HL-60/S4 treated with retinoic acid at 250 ng/mL for 4 days and 3 days (cell line): Measurements from ENCODE around the gene MTTP.
"Not testable (repeated sequence)": the region's sequence is repeated elsewhere in the genome, so short reads cannot be mapped to it uniquely, and the experiment has no call there.

Experiments used
- in situ Hi-C: fragments of 300-500 bp; cut with MboI; formaldehyde crosslinking; loops from 2 replicates; pipeline ENCODE4 v1.7.0; 2022; ENCODE audit warnings: low sequenced_read_pairs

The MTTP gene

DNA sequence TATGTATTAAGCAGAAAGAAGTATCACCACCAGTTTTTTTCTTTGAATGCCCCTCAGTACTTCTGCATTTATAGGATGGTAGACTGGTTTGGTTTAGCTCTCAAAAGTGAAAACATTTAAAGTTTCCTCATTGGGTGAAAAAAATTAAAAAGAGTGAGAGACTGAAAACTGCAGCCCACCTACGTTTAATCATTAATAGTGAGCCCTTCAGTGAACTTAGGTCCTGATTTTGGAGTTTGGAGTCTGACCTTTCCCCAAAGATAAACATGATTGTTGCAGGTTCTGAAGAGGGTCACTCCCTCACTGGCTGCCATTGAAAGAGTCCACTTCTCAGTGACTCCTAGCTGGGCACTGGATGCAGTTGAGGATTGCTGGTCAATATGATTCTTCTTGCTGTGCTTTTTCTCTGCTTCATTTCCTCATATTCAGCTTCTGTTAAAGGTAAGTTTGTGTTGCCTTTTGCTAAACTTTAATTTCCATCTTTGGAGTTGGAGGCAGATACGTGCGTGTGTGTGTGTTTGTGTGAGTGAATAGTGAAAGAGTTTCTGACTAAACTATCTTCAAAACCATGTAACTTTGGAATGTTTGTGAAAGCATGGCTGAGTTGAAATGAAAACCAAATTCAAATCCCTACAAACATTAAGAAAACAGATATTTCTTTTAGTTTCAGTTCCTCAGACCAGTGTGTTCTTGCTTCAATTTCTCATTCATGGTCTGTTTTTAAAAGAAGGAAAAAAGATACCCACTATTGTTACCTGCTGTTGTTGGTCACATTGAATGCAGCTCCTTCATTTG lies at the start of gene MTTP:
MTTP (plus strand) TSS at position 295 of the 795 bp plus-strand sequence; CDS start at position 381, 86 bp downstream.
- in situ Hi-C loops: loop anchor here (25.0 kb wide), 2 partner anchors 238 to 313 kb away; partner anchors contain the start of genes DAPP1 and LAMTOR3

- in situ Hi-C loops: no loop called here
These were observed 45.4 kb upstream of the MTTP start for GRCh38 chr4:99529228-99529627.

- in situ Hi-C loops: no loop called here
These were observed 44.7 kb upstream of the MTTP start for GRCh38 chr4:99529956-99530355.

GRCh38 chr4:99534699-99535098 lies 39.9 kb upstream of the MTTP start:
- in situ Hi-C loops: not testable (repeated sequence)

GRCh38 chr4:99536271-99536670 lies 38.4 kb upstream of the MTTP start:
- in situ Hi-C loops: no loop called here

DNA sequence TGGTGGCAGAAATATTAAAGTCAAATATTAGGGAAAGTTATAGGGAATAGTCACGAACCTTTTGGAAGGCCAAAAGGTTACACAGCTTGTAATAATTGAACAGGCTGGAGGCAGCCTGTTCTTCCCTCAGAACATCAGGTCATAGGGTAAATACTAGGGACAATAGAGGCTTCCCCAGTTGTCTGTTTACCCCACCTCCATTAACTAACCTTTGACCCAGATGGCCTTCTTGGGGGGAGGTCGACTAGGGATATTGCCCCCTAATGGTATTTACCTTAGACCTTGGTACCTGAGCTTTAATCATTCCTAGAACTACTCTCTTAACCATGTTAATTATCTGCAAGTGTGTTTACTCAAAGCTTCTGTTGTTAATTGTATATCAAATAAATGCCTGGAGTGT lies 37.8 kb upstream of the MTTP start:
- in situ Hi-C loops: no loop called here

DNA sequence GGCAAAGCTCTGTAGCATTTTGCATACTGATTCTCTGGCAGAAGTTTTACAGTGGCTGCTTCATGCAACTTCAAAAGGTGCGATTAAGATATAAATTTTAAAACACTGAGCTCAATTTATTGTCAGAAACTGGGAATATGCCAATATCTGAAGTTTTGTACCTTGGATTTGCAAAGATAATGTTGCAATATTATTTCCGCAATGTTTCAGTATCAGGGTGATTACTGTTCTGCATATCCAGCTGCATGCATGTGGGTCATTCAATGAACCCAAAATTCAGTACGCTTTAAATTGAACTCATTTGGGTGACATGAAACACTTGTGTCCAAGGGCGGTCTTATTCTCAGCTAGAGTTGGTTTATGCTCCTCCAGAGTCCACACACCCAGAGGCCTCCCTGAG lies 37.0 kb upstream of the MTTP start:
- in situ Hi-C loops: no loop called here

DNA sequence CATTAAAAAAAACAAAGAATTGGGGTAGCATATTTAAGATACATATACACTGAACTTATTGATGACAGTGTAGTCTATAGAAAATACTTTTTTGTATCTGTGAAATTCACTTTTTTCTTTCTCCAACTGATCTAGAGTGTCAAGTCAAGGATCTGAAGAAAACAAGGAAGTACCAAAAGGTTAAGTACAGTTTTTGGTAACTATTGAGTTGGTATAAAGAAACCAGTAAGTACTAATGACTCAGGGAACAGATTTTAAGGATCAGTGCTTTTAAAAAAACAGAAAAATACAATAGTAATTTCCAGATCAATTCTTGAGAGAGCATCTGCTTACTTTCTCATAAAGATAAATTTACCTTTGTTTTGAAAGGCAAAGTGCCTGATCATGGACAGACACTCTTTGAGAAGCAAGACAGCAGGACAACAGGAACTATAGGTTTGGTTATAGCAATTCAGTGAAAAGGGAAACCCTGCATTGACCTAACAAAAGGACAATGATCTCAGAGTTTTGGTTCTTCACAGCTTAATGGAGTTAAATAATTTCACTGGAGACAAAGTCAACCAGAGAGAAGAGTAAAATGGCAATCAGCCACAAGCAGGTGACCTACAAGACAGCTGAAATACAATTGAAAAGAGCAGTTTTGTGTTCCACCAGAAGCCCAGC lies 34.2 kb upstream of the MTTP start:
- in situ Hi-C loops: no loop called here

GRCh38 chr4:99552872-99553271 lies 21.8 kb upstream of the MTTP start:
- in situ Hi-C loops: loop anchor here (25.0 kb wide), 2 partner anchors 259 to 334 kb away; partner anchors contain the start of genes DAPP1 and LAMTOR3

- in situ Hi-C loops: loop anchor here (25.0 kb wide), 2 partner anchors 249 to 324 kb away; partner anchors contain the start of genes DAPP1 and LAMTOR3
These were observed 11.1 kb upstream of the MTTP start, which contains the start of gene TRMT10A for GRCh38 chr4:99563310-99564186. Gene TRMT10A, minus strand, starts transcription at chr4:99564039. Its CDS starts 4,701 bp downstream, at chr4:99559338.

GRCh38 chr4:99564921-99565320 lies 9.7 kb upstream of the MTTP start:
- in situ Hi-C loops: loop anchor here (25.0 kb wide), 2 partner anchors 247 to 322 kb away; partner anchors contain the start of genes DAPP1 and LAMTOR3

- in situ Hi-C loops: loop anchor here (25.0 kb wide), 2 partner anchors 240 to 315 kb away; partner anchors contain the start of genes DAPP1 and LAMTOR3
These were observed 2.7 kb upstream of the MTTP start for GRCh38 chr4:99571883-99572282.

DNA sequence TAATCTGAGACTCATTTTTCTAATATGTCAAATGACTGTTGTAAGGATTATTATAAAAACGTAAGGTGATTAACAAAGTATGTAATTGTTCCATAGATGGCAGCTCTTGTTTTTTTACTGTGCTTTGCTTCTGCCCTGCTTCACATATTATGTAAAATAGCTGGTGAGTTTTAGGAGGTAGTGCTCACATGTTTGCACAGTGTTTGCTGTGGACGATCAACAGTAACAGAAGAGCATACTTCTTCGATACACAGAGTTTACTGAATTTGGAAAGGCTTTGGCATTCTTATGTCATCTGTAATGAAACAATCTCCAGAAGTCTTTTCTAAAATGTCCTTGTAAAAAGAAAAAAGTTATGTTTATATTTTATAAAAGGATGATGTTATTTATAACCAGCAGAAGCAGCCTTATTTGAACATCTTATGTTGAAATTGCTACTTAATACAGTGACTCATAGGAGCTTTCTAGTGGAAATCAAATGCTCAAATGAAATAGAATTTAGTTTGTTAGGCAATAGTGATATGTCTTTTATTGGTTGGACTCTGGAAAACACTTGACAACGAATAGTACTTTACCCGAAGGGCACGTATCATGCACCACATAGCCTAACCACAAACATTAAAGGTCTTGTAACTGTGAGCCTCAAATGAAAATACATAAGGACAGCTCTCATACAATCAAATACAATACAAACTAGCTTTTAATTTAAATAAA lies 1.9 kb upstream of the MTTP start:
- in situ Hi-C loops: loop anchor here (25.0 kb wide), 2 partner anchors 240 to 315 kb away; partner anchors contain the start of genes DAPP1 and LAMTOR3

DNA sequence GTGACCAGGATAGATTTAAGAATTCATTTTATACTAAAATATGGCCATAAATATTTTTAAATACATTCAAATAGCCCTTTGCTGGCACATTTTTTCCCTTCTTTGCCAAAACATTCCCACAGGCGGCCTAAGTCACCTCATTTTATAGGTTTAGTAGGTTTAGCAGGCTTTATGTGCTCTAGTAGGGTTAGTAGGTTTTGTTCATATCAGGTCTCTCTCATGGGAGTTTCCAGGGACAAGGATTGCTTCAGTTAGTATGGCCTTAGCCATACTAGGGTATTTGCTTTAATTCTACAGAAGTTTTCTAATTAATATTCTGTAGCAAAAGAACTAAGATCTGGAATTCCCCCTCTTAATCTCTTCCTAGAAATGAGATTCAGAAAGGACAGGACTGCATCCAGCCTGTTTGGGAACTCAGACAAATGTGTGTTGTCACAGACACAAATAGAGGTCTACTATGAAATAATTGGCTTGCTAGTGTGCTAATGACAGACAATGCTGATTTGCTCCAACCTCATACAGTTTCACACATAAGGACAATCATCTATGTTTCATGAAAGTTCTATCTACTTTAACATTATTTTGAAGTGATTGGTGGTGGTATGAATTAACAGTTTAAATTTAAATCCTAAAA lies 772 bp upstream of the MTTP start:
- in situ Hi-C loops: loop anchor here (25.0 kb wide), 2 partner anchors 238 to 313 kb away; partner anchors contain the start of genes DAPP1 and LAMTOR3

GRCh38 chr4:99578714-99579113 lies 4.1 kb downstream of the MTTP start:
- in situ Hi-C loops: no loop called here

DNA sequence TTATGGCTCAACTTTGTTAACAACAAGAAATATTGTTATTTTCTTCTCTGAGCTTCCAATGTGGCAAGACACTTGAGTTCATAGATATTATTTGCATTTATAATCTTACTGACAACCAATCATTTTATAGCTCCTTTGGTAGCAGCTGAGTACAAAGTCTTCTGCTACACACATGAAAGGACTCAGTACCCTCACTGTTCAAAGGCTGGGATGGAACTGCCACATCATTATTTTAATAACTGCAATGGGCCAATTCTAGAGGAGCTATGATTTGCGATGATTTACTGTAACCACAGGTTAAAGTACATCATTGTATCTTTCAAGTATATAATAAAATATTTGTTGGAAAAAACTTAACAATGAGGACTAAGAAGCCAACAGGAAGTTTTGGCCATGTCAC lies 10.9 kb downstream of the MTTP start:
- in situ Hi-C loops: no loop called here

DNA sequence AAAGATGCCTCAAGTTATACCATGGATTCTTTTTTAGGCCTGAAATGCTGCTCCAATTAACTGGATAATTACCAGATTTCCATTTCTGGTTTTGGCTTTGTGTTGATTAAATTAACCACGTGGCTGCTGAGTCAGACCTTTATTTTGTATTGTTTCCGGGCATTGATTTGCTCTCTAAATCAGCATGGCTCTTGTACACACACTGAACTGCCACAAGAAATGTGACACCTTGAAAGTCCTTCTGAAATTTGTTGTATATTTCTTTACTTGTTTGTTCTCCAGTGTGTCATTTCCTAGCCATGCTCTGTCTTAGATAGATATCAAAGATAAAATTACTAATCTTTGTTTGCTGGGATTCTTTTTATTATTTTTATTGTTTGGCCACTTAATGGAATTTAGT lies 11.7 kb downstream of the MTTP start:
- in situ Hi-C loops: no loop called here

DNA sequence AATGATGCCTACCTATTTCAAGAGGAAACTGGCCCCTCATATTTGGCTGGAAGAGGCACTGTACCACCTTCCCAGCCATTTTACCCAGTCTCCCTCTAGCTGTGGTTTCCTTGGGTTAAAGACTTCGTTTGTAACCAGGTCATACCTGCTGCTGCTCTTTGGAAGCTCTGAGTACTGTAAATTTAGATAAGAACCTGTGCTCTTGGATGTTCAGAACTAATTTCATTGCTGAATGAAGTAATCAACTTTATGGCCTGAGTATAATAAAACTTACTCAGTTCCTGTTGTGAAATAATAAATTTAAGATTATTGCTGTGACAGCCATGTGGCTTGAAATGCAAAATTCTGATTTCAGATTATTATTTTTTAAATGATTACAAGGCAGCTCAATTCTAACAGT lies 12.2 kb downstream of the MTTP start:
- in situ Hi-C loops: no loop called here

GRCh38 chr4:99587309-99587708 lies 12.7 kb downstream of the MTTP start:
- in situ Hi-C loops: no loop called here
